ENCODE data around the gene NUCB1. TPM values are rescaled to one million over a fixed set of nuclear protein-coding genes. Genes with fewer than 3 reads are reported as not detected.
A peak's percentile ranks its signal among the peaks of the same experiment; 100 is the strongest.
"Not testable (repeated sequence)": the region's sequence is repeated elsewhere in the genome, so short reads cannot be mapped to it uniquely, and the experiment has no call there.

Gene NUCB1
- total and polyA plus RNA-seq, 10 donors: 67.6 to 321 (median 237) TPM

GRCh38 chr19:48905664-48906063 is 5.6 kb downstream of the NUCB1 start:
- DNase-seq: no peak
- H3K27me3 ChIP-seq (replicated peaks in 1 of 7): no peaks in the 10 kb centered on the region
- intact Hi-C loops (cut with DNase I; ENCODE audit: low total_unique reads): loop anchor here (10.0 kb wide), 1 partner anchor 49 kb away; the partner anchor contains the start of gene BAX
- 75 to 93% (median 87%) methylated on average over 13 to 14 of the region's 14 CpGs for WGBS, 5 donors
- H3K9me3 ChIP-seq: no peaks in the 10 kb centered on the region
- TF ChIP-seq POLR2AphosphoS5 (IDR thresholded peaks at IDR 0.05) (peak in 2 of 3 donors; percentile 16 to 40), POLR2A (IDR thresholded peaks at IDR 0.05) (no peak), CTCF (IDR thresholded peaks at IDR 0.05 in 8 of 11, conservative IDR thresholded peaks at IDR 0.05 in 3 of 11) (no peak)
- peak overlapping the region in 5 of 8 donors; percentile 20 to 79 (median 56) for H3K27ac ChIP-seq
- H3K4me1 ChIP-seq: peaks cover 10 to 69% (median 45%) of the 10 kb centered on the region in 6 donors
- H3K4me3 ChIP-seq: no peak overlapping the region
- H3K36me3 ChIP-seq: peaks cover 0 to 86% (median 55%) of the 10 kb centered on the region in 6 donors

- DNase-seq: no peak
- H3K4me3 ChIP-seq: no peak overlapping the region
- TF ChIP-seq POLR2AphosphoS5 (IDR thresholded peaks at IDR 0.05) (no peak), POLR2A (IDR thresholded peaks at IDR 0.05) (no peak), CTCF (IDR thresholded peaks at IDR 0.05 in 8 of 11, conservative IDR thresholded peaks at IDR 0.05 in 3 of 11) (no peak)
- no peaks in the 10 kb centered on the region for H3K9me3 ChIP-seq
- no peaks in the 10 kb centered on the region for H3K27me3 ChIP-seq (replicated peaks in 1 of 7)
- peak overlapping the region in 5 of 8 donors; percentile 36 to 82 (median 78) for H3K27ac ChIP-seq
- intact Hi-C loops (cut with DNase I; ENCODE audit: low total_unique reads): loop anchor here (10.0 kb wide), 1 partner anchor 48 kb away; the partner anchor contains the start of gene BAX
- peaks cover 0 to 93% (median 62%) of the 10 kb centered on the region in 6 donors for H3K36me3 ChIP-seq
- peaks cover 10 to 62% (median 39%) of the 10 kb centered on the region in 6 donors for H3K4me1 ChIP-seq
- WGBS, 5 donors: 92 to 96% (median 94%) methylated on average over 10 of the region's 10 CpGs
These were observed 6.2 kb downstream of the NUCB1 start for GRCh38 chr19:48906324-48906723.

GRCh38 chr19:48907671-48908070 is 7.6 kb downstream of the NUCB1 start:
- H3K27ac ChIP-seq: peak overlapping the region; percentile 42 to 82 (median 75)
- H3K27me3 ChIP-seq (replicated peaks in 1 of 7): no peaks in the 10 kb centered on the region
- H3K4me3 ChIP-seq: no peak overlapping the region
- DNase-seq: peak; percentile 87
- TF ChIP-seq POLR2A (IDR thresholded peaks at IDR 0.05) (no peak), CTCF (IDR thresholded peaks at IDR 0.05 in 8 of 11, conservative IDR thresholded peaks at IDR 0.05 in 3 of 11) (no peak), POLR2AphosphoS5 (IDR thresholded peaks at IDR 0.05) (peak; percentile 78 to 87 (median 84))
- 55 to 80% (median 74%) methylated on average over 14 of the region's 14 CpGs for WGBS, 5 donors
- peaks cover 0 to 93% (median 75%) of the 10 kb centered on the region in 6 donors for H3K36me3 ChIP-seq
- H3K9me3 ChIP-seq: no peaks in the 10 kb centered on the region
- peaks cover 0 to 49% (median 26%) of the 10 kb centered on the region in 6 donors for H3K4me1 ChIP-seq
- intact Hi-C loops (cut with DNase I; ENCODE audit: low total_unique reads): loop anchor here (10.0 kb wide), 1 partner anchor 47 kb away; the partner anchor contains the start of gene BAX

GRCh38 chr19:48909424-48910077 is 9.4 kb downstream of the NUCB1 start:
- Histone ChIP-seq H3K36me3 (peaks cover 0 to 100% (median 88%) of the 10 kb centered on the region in 6 donors), H3K27ac (peak overlapping the region; percentile 27 to 79 (median 64)), H3K4me1 (peaks cover 0 to 43% (median 21%) of the 10 kb centered on the region in 6 donors)
- not testable (repeated sequence) for H3K4me3 ChIP-seq; H3K27me3 ChIP-seq (replicated peaks in 1 of 7); H3K9me3 ChIP-seq; DNase-seq
- intact Hi-C loops (cut with DNase I; ENCODE audit: low total_unique reads): loop anchor here (10.0 kb wide), 1 partner anchor 45 kb away; the partner anchor contains the start of gene BAX
- WGBS, 5 donors: 68 to 85% (median 81%) methylated on average over 11 of the region's 11 CpGs

Data from spleen (tissue), 11 donors.